Dedifferentiated amniotic fluid mesenchymal stem cell (primary cell): ENCODE data around the gene RBM47.

Source experiments
- DNase-seq: peaks from one replicate; pipeline ENCODE4 v3.0.0-alpha.2; 2016; ENCODE audit errors: extremely low spot score

Gene RBM47

DNA sequence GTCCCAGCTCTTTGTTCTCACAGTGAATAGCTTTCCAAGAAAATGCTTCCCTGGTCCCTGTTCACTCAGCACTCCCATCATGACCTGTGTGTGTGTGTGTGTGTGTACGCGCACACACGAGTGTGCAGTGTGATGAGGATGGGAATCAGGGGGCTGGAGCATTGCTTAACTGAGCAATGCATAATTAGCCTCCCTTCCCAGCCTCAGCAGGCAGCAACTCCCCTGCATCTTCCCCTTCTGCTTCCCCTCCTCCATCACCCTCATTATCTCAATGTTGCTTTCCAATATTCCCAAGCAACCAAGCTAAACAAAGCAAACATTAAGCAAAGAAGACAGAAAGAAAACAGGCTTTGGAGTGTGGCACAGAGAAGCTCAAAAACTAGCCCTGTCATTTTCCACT, 137.0 kb downstream of the RBM47 start:
- no peak for DNase-seq

GRCh38 chr4:40490481-40490880, 139.2 kb downstream of the RBM47 start:
- no peak for DNase-seq

DNA sequence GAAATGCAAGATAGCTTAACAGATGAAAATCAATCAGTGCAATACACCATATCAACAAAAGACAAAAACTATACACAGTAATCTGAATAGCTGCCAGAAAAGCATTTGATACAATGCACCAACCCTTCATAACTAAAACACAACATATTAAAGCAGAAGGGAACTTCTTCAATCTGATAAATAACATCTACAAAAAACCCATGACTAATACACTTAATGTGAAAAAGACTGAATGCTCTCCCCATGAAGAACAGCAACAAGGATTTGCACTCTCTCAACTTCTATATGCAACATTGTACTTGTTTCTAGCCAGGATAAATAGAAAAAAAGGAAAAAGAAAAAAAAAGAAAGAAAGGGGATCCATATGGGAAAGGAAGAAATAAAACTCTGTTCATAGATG, 139.7 kb downstream of the RBM47 start:
- DNase-seq, result no peak

DNA sequence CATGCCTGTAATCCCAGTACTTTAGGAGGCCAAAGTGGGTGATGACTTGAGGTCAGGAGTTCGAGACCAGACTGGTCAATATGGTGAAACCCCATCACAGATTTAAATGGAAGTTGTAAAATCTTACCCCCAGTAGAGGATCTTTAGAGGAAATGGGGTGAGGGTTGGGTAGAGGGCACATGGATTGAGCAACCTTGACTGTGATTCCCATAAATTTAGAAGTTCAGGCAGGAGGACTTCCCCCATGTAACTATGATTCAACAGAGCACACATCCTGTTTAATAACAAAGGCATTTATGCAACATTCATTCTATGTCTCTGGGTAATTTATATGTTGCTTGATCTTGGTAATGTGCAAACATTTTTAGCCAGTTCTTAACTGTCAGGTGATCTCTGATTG, 143.1 kb downstream of the RBM47 start:
- DNase-seq, result no peak

- no peak for DNase-seq
Measured at GRCh38 chr4:40484346-40485090, 145.1 kb downstream of the RBM47 start.

- DNase-seq, result no peak
Measured at GRCh38 chr4:40482985-40483647, 146.5 kb downstream of the RBM47 start.

DNA sequence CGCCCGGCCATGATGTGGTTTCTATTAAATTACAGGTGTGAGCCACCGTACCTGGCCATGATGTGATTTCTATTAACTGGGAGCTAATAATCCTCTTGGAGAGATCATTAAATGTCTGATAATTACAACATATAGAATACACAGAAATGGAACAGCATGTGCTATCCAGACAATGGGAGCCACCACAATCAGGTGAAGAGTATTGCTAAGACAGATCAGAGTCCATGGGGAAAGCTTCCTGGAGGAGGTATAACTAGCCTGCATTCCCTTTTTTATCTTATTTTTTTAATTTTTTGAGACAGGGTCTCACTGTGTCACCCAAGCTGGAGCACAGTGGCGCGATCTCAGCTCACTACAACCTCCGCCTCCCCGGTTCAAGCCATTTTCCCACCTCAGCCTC, 147.7 kb downstream of the RBM47 start:
- no peak for DNase-seq

GRCh38 chr4:40480291-40480690, 149.4 kb downstream of the RBM47 start:
- no peak for DNase-seq

DNA sequence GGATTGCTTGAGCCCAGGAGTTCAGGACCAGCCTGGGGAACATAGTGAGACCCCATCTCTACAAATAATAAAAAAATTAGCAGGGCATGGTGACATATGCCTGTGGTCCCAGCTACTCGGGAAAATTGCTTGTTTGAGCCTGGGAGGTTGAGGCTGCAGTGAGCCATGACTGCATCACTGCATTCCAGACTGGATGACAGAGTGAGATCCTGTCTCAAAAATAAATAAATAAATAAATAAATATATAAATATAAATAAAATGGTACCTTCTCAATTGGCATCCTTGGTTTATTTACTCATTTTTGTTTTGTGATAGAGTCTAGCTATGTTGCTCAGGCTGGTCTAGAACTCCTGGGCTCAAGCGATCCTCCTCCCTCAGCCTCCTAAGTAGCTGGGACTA, 150.3 kb downstream of the RBM47 start:
- no peak for DNase-seq

GRCh38 chr4:40475609-40476008, 154.1 kb downstream of the RBM47 start:
- DNase-seq, result no peak

DNA sequence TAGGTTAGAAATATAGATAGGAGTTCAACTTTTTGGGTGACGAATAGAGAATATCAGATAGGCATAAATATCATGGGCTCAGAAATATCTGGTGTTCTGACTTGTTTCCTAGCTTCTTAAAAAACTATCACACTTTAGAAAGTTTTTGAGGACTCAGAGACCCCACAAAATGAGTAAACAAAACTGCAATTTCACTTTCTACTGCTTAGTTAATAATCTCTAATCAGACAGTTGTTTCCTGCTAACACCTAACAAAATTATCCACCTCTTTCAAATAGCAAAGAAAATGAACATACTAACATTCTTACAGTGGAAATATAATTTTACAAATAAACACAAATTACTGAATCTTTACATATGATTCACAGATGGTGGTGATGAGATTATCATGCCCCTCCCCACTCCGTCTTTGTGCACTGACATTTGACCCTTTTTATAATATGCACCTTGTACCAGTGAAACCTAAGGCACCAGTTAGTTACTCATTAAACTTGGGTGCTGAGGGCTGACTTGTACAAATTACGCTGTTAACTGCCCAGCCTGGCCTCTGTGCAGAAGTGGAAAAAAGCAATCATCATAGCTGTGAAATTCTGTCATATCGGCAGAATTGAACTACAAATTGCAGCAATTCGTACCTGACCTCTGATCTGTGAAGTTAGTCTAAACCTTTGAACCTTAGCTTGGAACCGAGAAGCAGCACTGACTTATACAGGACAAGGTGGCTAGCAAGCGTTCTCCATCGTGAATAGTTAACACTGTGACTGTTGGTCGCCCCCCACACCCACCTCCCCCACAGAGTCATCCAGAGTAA, 155.9 kb downstream of the RBM47 start:
- DNase-seq, result no peak

DNA sequence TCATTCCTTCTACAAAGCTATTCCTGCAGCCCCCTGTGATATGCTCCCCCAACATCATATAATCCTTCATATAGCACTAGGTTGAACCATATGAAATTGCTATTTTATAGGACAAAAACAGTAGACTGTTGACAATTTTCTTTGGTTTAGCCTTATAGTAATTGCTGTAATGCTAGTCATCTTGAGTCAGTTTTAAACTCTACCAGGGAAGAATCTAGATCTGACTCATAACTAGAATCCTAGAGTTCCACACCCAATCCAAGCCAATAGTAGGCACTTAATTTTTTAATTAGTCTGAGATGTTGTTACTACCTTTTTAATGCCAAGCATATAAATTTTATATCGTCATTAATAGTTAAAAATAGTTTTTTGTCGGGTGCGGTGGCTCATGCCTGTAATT, 157.7 kb downstream of the RBM47 start:
- DNase-seq, result no peak

GRCh38 chr4:40466789-40467188, 162.9 kb downstream of the RBM47 start:
- DNase-seq, result no peak

DNA sequence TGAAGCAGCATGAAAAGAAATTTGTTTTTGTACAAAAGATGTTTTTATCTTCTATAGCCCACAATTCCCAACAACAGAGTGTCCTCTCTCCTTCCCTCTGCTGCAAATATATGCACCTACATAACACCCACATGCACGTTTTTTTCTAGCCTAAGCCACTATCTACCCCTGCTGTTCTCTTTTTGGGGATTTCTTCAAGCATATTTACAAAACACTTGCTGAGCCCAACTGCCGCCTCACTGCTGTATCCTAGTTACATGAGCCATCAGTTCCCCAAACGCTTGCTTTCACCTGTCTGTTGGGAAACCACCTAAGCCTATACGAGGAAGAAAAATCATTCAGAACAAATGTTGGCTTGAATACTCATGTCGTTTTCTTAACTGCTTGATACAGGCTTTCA, 167.3 kb downstream of the RBM47 start:
- no peak for DNase-seq

DNA sequence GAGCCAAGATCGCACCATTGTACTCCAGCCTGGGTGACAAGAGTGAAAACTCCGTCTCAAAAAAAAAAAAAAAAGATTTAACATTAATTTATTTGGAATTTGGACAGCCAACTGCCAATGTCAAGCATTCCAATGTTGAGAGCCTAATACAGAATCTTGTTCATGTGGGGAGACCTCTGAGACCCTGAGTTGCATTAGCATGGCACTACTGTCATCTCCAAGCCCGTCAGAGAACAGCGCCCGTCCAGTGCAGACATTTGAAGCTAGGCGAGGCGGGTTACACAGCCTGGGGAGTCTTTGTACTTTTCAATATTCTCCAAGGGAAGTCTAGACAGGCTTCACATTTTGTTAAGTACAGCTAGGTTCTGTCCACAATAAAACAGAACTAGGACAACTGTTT, 167.8 kb downstream of the RBM47 start:
- DNase-seq, result no peak

GRCh38 chr4:40461062-40461461, 168.6 kb downstream of the RBM47 start:
- no peak for DNase-seq

DNA sequence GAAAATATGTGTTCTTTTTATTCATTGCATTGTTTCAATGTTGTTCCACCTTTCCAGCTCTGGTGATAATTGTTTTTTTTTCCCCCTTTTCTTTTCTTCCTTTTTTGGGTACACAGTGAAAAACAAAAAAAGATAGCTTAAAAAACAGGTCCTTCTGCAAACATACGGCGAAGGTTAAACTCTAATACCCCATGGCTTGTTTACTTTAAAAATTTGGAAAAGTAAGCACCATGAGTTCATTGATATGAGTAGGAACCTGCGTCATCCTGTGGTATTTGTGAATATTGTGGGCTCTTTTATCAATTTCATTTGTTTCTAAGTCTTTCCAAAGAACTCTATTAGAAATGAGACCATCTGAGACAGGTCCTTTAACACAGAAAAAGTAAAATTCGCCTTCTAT, 171.0 kb downstream of the RBM47 start:
- DNase-seq, result no peak

DNA sequence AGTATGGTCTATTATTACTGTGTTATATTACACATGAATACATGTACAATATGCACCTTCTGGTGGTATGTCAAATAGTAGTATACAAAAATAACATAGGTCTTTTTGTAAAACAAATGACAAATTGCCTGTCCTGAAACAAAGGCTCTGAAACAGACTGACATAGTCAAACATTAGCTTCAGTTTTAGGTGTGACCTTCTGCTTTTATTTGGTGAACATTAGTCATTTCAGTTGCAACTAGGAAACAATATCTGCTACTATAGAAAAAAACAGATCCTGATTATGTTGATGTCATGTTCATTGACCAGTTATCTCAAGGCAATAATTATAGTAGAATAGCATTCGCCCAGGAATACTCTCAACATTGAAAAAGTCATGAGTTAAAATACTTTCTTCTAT, 171.6 kb downstream of the RBM47 start:
- no peak for DNase-seq

- DNase-seq, result no peak
Measured at GRCh38 chr4:40455340-40455902, 174.2 kb downstream of the RBM47 start.

DNA sequence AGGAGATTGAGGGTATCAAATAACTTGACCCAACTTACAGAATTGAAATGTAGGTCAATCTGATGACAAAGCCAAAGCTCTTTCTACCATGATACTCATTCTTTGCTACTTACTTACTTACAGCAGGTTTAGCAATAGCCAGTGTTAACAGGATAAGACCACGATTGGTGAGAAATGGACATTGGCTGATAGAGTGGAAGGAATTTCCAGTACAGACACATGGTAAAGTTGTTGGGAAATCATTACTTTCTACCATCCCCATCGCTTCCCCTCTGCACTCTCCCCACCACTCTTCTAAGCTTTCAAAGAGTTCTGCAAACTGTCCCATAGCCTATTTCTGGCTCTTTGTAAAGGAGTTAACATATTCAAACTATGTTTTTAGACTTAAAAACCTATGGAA, 174.8 kb downstream of the RBM47 start:
- DNase-seq, result no peak

GRCh38 chr4:40453912-40454311, 175.8 kb downstream of the RBM47 start:
- DNase-seq, result no peak

DNA sequence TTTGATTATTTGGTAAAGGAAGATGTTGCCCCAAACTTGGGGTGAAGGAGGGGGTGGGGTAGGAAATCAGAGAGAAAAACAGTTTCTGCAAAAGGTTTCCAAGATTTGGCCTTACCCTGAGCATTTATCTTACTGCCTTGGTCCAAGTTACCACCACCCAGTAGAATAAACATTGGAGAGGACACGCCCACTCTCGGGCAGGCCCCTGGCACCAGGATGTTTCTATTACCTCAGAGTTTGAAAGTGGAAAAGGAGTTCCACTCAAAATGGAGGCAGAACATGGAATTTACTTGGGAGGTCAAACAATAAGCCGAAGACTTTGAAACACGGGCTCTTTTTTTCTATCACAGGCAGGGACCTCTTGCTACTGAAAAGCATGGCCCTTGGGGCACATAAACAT, 180.8 kb downstream of the RBM47 start:
- DNase-seq, result no peak

GRCh38 chr4:40446839-40447238, 182.8 kb downstream of the RBM47 start:
- no peak for DNase-seq
